AG09309 (cell line): Measurements from ENCODE around the gene TMEM88.
"Not testable (repeated sequence)": the region's sequence is repeated elsewhere in the genome, so short reads cannot be mapped to it uniquely, and the experiment has no call there.

ENCODE experiments used
- DNase-seq: peaks from one replicate; pipeline ENCODE4 v3.0.0-alpha.2; 2010; ENCODE audit warnings: low read depth
- H3K4me3 ChIP-seq: 2 replicates; pipeline ENCODE4 v1.5.1; 2011; ENCODE audit warnings: mild to moderate bottlenecking, low read depth, low read length, moderate library complexity; ENCODE audit not compliant: control insufficient read depth
- CTCF ChIP-seq: IDR thresholded peaks from 2 replicates; pipeline ENCODE4 v1.5.1; 2011; ENCODE audit warnings: mild to moderate bottlenecking, low read depth, low read length, inconsistent platforms; ENCODE audit not compliant: insufficient read depth, control insufficient read depth; ENCODE audit errors: missing control alignments

TMEM88 gene

GRCh38 chr17:7854851-7855659 lies at the start of gene TMEM88:
Gene TMEM88, plus strand, starts transcription at chr17:7855066. Its CDS starts 9 bp downstream, at chr17:7855075.
- H3K4me3 ChIP-seq = peak within 1 kb of the TSS; percentile 83
- DNase-seq = no peak
- no peak for TF ChIP-seq CTCF

GRCh38 chr17:7806587-7806986 lies 48.3 kb upstream of the TMEM88 start:
- TF ChIP-seq CTCF = no peak
- H3K4me3 ChIP-seq = no peak overlapping the region
- DNase-seq = no peak

- TF ChIP-seq CTCF = no peak
- DNase-seq = no peak
- no peak overlapping the region for H3K4me3 ChIP-seq
Measured at GRCh38 chr17:7807206-7807605, 47.7 kb upstream of the TMEM88 start.

GRCh38 chr17:7809086-7809790 lies 45.6 kb upstream of the TMEM88 start:
- no peak for DNase-seq
- no peak for TF ChIP-seq CTCF
- no peak overlapping the region for H3K4me3 ChIP-seq

- DNase-seq, H3K4me3 ChIP-seq: not testable (repeated sequence)
Measured at GRCh38 chr17:7809791-7810343, 45.0 kb upstream of the TMEM88 start.

- H3K4me3 ChIP-seq = no peak overlapping the region
- no peak for DNase-seq
- no peak for TF ChIP-seq CTCF
Measured at GRCh38 chr17:7811251-7811650, 43.6 kb upstream of the TMEM88 start.

- TF ChIP-seq CTCF = no peak
- no peak overlapping the region for H3K4me3 ChIP-seq
- DNase-seq = no peak
Measured at GRCh38 chr17:7814969-7815368, 39.9 kb upstream of the TMEM88 start.
